ENCODE measurements around the gene ACYP1.
"Not testable (repeated sequence)": the region's sequence is repeated elsewhere in the genome, so short reads cannot be mapped to it uniquely, and the experiment has no call there.

Gene ACYP1

GRCh38 chr14:75068294-75069120 lies 4.7 kb upstream of the ACYP1 start:
- DNase-seq, result no peak

- not testable (repeated sequence) for DNase-seq
Observed at GRCh38 chr14:75067765-75068164, 3.9 kb upstream of the ACYP1 start.

- no peak for DNase-seq
Observed at GRCh38 chr14:75067212-75067611, 3.4 kb upstream of the ACYP1 start.

- DNase-seq, result no peak
Observed at GRCh38 chr14:75066691-75067090, 2.9 kb upstream of the ACYP1 start.

GRCh38 chr14:75064205-75064567 lies 362 bp upstream of the ACYP1 start:
- no peak for DNase-seq

- DNase-seq, result no peak
Observed at GRCh38 chr14:75063013-75063412, 811 bp downstream of the ACYP1 start.

GRCh38 chr14:75060420-75060819 lies 3.4 kb downstream of the ACYP1 start:
- DNase-seq, result no peak

GRCh38 chr14:75059642-75060041 lies 4.2 kb downstream of the ACYP1 start:
- no peak for DNase-seq

DNA sequence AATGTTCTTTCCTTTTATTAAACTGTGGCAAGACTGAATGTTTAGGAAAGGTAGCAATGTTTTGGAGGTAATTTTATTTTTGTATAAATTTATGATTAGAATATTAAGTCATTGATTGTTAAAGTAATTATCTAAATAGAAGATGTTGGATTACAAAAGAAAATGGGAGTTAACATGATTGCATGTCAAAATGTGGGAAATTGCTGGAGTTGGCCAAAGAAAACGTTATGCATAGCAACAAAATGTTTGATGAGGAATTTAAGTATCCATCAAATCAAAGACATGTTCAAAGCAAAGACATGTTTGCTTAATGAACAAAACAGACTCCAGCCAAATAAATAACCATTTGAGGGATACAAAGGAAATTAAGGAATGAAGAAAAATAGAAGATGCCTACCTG lies 9.4 kb downstream of the ACYP1 start:
- DNase-seq, result no peak

DNA sequence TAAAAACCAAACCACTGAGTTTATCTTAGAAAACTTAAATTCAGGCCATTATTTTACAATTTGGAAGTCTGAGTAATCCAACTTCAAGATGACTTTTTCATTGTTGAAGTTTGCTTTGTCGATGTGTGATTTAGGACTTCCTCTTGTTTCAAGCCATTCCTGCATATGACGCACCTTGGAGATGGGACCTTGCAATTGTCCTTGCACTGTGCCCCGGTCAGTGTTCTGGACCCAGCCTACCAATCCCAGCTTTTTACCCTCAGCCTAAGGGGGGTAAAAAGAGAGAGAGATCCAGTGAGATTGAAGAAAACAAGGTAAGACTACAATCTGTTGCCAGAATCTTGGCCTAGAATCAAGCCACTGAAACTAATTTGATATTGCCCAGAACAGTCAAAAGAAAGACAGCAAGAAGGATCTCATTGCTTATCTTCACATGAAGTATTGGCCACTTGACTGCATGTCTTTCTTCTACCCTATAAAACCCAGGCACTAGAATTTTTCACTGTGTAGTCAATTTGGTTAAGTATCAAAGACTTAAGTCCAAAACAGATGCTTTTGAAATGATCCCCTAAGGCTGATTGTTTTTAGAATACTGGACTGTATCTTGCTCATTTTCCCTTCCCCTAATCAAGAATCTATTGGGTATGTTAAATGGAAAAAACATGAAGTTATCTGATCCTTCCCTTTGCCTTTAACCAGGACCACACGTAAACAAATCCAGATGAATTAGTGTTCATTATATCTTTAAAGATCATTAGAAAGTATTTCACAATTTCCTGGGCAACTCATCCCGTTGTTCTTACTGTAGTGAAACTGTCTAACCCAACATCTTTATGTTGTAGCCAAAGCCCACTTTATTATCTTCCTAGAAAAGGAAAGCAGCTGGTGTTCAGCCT lies 10.2 kb downstream of the ACYP1 start:
- DNase-seq, result no peak

DNA sequence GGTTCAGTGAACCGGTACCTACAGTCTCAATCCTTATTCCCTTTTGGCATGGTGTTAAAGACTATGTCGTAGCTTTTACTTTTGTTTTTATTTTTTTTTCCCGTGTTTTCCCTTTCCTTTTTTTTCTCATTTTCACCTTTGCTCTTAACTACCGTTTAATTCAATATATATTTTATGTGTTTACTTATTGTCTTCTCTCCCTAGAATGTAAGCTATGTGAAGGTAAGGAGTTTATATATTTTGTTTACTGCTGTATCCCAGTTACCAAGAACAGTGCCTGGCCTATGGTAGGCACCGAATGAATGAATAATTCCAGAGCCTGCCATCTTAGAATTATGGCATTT lies 12.3 kb downstream of the ACYP1 start:
- DNase-seq, result no peak

DNA sequence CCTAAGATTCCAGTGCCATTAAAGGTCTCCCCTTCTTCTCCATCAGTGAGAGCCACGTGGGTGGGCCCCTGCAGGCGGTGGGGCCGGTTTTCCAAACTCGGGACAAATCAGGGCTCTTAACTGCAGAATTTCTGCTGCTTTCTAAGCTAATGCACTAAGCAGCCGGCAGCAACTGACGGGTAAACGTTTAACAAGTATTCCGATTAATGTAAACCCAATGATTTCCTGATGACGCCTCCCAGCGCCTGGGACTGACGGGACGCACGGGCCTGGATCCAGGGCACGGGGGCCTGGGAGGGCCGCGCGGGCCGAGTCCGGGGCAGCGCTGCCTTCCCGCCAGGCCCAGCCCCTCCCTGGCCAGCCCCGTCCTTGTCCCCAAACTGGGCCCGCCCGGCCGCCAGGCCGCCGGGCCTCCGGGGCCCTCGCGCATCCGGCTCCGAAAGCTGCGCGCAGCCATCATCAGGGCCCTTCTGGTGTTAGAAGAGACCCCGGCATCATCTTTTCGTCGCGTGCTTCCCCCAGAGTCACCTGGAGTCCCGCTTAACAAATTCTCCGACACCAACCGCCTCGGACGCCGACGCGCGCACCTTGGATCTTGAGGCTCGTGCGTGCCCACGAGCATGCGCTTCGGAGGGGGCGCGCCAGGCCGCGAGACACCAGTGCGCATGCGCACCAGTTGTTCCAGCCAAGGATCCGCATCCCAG lies 12.8 kb downstream of the ACYP1 start, which contains the start of gene MLH3:
Gene MLH3, minus strand, starts transcription at position 616 of the 704 bp plus-strand sequence. CDS start 1,812 bp downstream, outside the sequence.
- peak; percentile 74 for DNase-seq

DNA sequence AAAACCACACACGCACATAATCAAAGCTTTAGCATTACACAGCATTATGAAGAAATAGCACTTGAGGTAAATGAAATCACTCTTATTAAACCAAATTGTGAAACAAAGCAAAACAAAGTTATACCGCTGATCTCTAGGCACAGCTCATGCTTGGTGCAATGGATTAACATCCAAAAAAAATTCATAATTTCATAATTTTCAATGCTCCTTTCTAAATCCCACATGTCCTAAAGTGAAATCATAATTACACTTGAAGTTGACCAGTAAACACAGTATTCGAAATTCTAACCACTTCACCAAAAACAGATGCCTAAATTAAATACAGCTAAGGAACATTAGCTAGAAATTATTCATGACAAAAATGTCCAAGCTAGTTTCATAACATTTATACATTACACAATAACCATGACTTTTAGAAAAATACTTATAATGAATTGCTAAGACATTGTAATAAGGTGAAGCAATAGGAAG lies 14.1 kb downstream of the ACYP1 start:
- no peak for DNase-seq

DNA sequence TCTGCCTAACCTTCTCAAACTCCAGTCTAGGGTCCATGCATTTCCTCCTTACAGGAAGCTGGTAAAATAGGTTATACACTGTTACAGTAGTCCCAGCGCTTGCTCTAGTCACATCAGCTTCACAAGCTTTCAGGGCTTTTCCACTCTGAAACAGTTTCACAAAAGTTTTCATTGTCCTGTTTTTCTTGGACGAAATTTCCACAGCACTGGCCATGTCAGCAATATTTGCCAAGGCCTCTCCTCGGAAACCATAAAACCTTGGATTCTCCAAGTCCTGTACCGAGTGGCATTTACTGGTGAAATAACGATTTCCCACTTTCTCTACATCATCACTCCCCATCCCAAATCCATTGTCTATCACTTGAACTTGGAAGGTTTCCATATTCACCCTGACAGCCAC lies 14.7 kb downstream of the ACYP1 start:
- no peak for DNase-seq

DNA sequence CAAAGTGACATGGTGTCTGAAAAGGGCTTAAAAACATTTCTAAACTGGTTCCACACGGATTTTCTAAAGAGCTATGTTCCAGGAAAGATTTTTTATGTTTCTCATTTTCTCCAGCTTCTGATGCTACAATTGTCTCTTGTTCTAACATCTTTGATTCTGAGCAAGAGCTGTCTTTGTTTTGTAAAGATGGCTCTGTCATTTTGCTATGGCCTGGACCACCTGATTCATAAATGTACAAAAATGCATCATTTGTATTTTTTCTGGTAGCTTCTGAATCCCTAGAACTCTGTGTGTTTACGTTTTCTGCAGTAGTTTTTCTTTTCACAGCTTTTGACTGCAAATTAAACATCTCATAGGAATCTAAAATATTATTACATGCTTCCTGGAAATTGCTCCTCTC lies 15.7 kb downstream of the ACYP1 start:
- DNase-seq, result no peak

DNA sequence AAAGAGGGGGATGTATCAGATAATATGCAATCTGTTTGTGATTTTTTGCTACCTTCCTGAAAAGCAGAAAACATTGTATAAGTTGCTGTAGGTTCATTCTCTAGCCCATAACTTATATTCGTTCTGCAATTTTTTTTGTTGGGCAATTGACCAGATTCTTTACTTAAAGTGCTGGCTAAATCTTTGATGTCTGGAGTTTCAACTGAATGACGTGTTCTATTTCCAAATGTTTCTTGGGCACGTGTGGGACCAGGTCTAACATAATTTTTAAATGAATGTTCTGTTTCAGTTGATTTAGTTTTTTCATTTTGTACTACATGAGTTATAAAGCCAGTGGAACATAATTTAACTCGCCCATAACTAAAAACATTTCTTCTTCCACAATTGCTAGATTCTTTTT lies 16.3 kb downstream of the ACYP1 start:
- no peak for DNase-seq

- no peak for DNase-seq
Observed at GRCh38 chr14:75046899-75047298, 16.9 kb downstream of the ACYP1 start.

- no peak for DNase-seq
Observed at GRCh38 chr14:75046275-75046674, 17.5 kb downstream of the ACYP1 start.

DNA sequence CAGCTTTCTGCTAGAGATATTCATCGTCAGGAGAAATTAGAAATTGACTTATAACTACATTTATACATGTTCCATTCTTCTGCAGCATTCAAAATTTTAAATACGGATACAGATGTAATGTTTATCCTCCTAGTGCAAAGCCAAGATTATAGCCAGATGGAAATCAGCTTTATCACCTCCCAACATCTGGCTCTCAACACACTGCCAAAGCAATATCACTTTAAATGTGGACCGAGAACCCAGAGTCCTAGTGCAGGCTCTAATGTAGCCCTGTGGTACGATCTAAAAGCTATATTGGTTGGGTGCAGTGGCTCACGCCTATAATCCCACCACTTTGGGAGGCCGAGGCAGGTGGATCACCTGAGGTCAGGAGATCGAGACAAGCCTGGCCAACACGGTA lies 19.1 kb downstream of the ACYP1 start:
- no peak for DNase-seq

GRCh38 chr14:75044322-75044721 lies 19.5 kb downstream of the ACYP1 start:
- DNase-seq, result no peak

GRCh38 chr14:75042035-75042434 lies 21.8 kb downstream of the ACYP1 start:
- DNase-seq, result no peak

DNA sequence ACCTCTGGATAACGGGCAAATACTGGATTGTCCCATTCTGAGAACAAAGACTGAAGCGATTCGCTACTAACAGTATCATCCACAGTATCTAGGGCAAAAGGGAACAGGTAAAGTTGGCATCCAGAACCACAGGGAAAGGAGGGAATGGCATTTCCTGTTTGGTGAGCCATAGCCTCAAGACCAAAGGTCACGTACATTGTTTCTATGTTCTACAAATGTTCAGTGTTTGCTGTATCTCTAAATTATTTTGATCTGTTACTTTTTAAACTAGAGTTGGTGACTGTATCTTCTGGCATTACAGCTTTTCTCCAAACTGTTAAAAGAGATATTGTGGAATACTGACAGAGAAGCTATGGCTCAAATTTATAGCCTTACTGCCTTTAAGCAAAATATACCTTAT lies 22.2 kb downstream of the ACYP1 start:
- no peak for DNase-seq

GRCh38 chr14:75040959-75041358 lies 22.9 kb downstream of the ACYP1 start:
- no peak for DNase-seq

All from activated gamma-delta T cell treated with Interleukin-2 at 50 U/mL for 16 hours (primary cell).